Forelimb muscle (tissue), 1 donor: ENCODE data around the gene KCNC4. TPM values are rescaled to one million over a fixed set of nuclear protein-coding genes. Genes with fewer than 3 reads are reported as not detected.

ENCODE experiments used
- DNase-seq: peaks from one replicate; pipeline ENCODE4 v3.0.0-alpha.2; 2013; ENCODE audit warnings: low read depth
- polyA plus RNA-seq: library from polyadenylated mRNA; unstranded; fragments of 120-200 nt; gene quantifications from one replicate; pipeline ENCODE4 v1.2.1, GENCODE V29; 2013; ENCODE audit not compliant: insufficient read length

The KCNC4 gene
- polyA plus RNA-seq, 1 donor, result 8.0 TPM

GRCh38 chr1:110211496-110212168, 1.5 kb downstream of the KCNC4 start:
- DNase-seq, result no peak

GRCh38 chr1:110212169-110213142, 2.3 kb downstream of the KCNC4 start:
- no peak for DNase-seq

GRCh38 chr1:110213143-110213540, 3.0 kb downstream of the KCNC4 start:
- no peak for DNase-seq

- DNase-seq, result no peak
These were observed 4.6 kb downstream of the KCNC4 start for GRCh38 chr1:110214454-110215404.

- no peak for DNase-seq
These were observed 5.8 kb downstream of the KCNC4 start for GRCh38 chr1:110215621-110216515.

- no peak for DNase-seq
These were observed 6.8 kb downstream of the KCNC4 start for GRCh38 chr1:110216844-110217444.

- DNase-seq, result no peak
These were observed 8.0 kb downstream of the KCNC4 start for GRCh38 chr1:110218137-110218536.

GRCh38 chr1:110218739-110219138, 8.6 kb downstream of the KCNC4 start:
- DNase-seq, result no peak

- DNase-seq, result no peak
These were observed 10.2 kb downstream of the KCNC4 start for GRCh38 chr1:110220324-110220723.

- DNase-seq, result no peak
These were observed 11.0 kb downstream of the KCNC4 start for GRCh38 chr1:110221119-110221518.

- no peak for DNase-seq
These were observed 13.0 kb downstream of the KCNC4 start for GRCh38 chr1:110223127-110223526.

- no peak for DNase-seq
These were observed 13.5 kb downstream of the KCNC4 start for GRCh38 chr1:110223581-110223980.

- no peak for DNase-seq
These were observed 14.3 kb downstream of the KCNC4 start for GRCh38 chr1:110224240-110224995.

- DNase-seq, result no peak
These were observed 15.1 kb downstream of the KCNC4 start for GRCh38 chr1:110225212-110225611.

- no peak for DNase-seq
These were observed 15.8 kb downstream of the KCNC4 start for GRCh38 chr1:110225756-110226404.

GRCh38 chr1:110227774-110228173, 17.7 kb downstream of the KCNC4 start:
- no peak for DNase-seq

- DNase-seq, result no peak
These were observed 18.3 kb downstream of the KCNC4 start for GRCh38 chr1:110228381-110228780.

GRCh38 chr1:110228869-110229268, 18.8 kb downstream of the KCNC4 start:
- DNase-seq, result no peak
